Tibial artery (tissue), 4 donors: ENCODE results near the gene UNC93A.
"Not testable (repeated sequence)": the region's sequence is repeated elsewhere in the genome, so short reads cannot be mapped to it uniquely, and the experiment has no call there.

ENCODE experiments used
- DNase-seq, 2 donors: peaks; one replicate each; pipeline ENCODE4 v3.0.0-alpha.2; 2019
- H3K27ac ChIP-seq, 2 donors: fragments of 200-600 bp; sonication (generic) in 1 of 2; 1 replicate in 1 of 2; 2 replicates in 1 of 2; pipeline ENCODE4 v1.5.1; 2018 to 2019; ENCODE audit warnings: mild to moderate bottlenecking in 1 of 2
- H3K27me3 ChIP-seq, 2 donors: fragments of 200-600 bp; sonication (generic) in 1 of 2; one replicate each; pipeline versions ENCODE4 v1.5.1 to v1.6.0; 2016 to 2019
- H3K36me3 ChIP-seq, 3 donors: fragments of 200-600 bp; sonication (generic) in 2 of 3; one replicate each; pipeline ENCODE4 v1.5.1; 2016 to 2019; ENCODE audit warnings: mild to moderate bottlenecking in 2 of 3
- H3K4me1 ChIP-seq, 4 donors: fragments of 200-600 bp; sonication (generic) in 2 of 4; 1 replicate in 3 of 4; 2 replicates in 1 of 4; pipeline ENCODE4 v1.5.1; 2016 to 2019
- H3K4me3 ChIP-seq, 2 donors: fragments of 200-600 bp; sonication (generic) in 1 of 2; 1 replicate in 1 of 2; 2 replicates in 1 of 2; pipeline ENCODE4 v1.5.1; 2018 to 2019; ENCODE audit warnings: mild to moderate bottlenecking in 2 of 2
- H3K9me3 ChIP-seq, 3 donors: fragments of 200-600 bp; sonication (generic) in 1 of 3; one replicate each; pipeline ENCODE4 v1.5.1; 2016 to 2019
- CTCF ChIP-seq, 2 experiments: fragments of 200-600 bp in 1 of 2; fragments of 450-650 bp in 1 of 2; IDR thresholded peaks; one replicate each; pipeline ENCODE4 v1.5.1; 2017 to 2019; ENCODE audit warnings: antibody characterized with exemption in 2 of 2, mild to moderate bottlenecking in 1 of 2, moderate library complexity in 1 of 2
- intact Hi-C: fragments of 100-400 bp; cut with DNase I; formaldehyde crosslinking; loops from one replicate; pipeline ENCODE4 v1.15.0; 2023; ENCODE audit warnings: low total_unique reads

UNC93A gene

GRCh38 chr6:167272696-167273379, 18.3 kb upstream of the UNC93A start:
- TF ChIP-seq CTCF (IDR thresholded peaks at IDR 0.05) = no peak
- H3K4me1 ChIP-seq = no peaks in the 10 kb centered on the region
- no peaks in the 10 kb centered on the region for H3K36me3 ChIP-seq
- peaks cover 0 to 17% of the 10 kb centered on the region in 2 donors for H3K27me3 ChIP-seq
- H3K9me3 ChIP-seq = no peaks in the 10 kb centered on the region
- intact Hi-C loops = no loop called here
- H3K4me3 ChIP-seq = no peak overlapping the region
- H3K27ac ChIP-seq = no peak overlapping the region
- DNase-seq = no peak

- no peak for TF ChIP-seq CTCF (IDR thresholded peaks at IDR 0.05)
- Histone ChIP-seq H3K4me3 (no peak overlapping the region), H3K36me3 (no peaks in the 10 kb centered on the region), H3K27me3 (peaks cover 0 to 19% of the 10 kb centered on the region in 2 donors), H3K4me1 (no peaks in the 10 kb centered on the region), H3K27ac (no peak overlapping the region), H3K9me3 (no peaks in the 10 kb centered on the region)
- DNase-seq = no peak
- intact Hi-C loops = no loop called here
Measured at GRCh38 chr6:167274270-167274669, 16.8 kb upstream of the UNC93A start.

GRCh38 chr6:167275001-167275400, 16.1 kb upstream of the UNC93A start:
- no peaks in the 10 kb centered on the region for H3K9me3 ChIP-seq
- H3K27ac ChIP-seq = no peak overlapping the region
- no peaks in the 10 kb centered on the region for H3K36me3 ChIP-seq
- no peak for DNase-seq
- TF ChIP-seq CTCF (IDR thresholded peaks at IDR 0.05) = no peak
- peaks cover 0 to 19% of the 10 kb centered on the region in 2 donors for H3K27me3 ChIP-seq
- H3K4me3 ChIP-seq = no peak overlapping the region
- no peaks in the 10 kb centered on the region for H3K4me1 ChIP-seq
- intact Hi-C loops = no loop called here

- TF ChIP-seq CTCF (IDR thresholded peaks at IDR 0.05) = no peak
- intact Hi-C loops = no loop called here
- H3K4me3 ChIP-seq = no peak overlapping the region
Measured at GRCh38 chr6:167275436-167275835, 15.7 kb upstream of the UNC93A start.

GRCh38 chr6:167276772-167277533, 14.2 kb upstream of the UNC93A start:
- H3K4me1 ChIP-seq = no peaks in the 10 kb centered on the region
- H3K27ac ChIP-seq = no peak overlapping the region
- no peaks in the 10 kb centered on the region for H3K9me3 ChIP-seq
- H3K4me3 ChIP-seq = no peak overlapping the region
- intact Hi-C loops = no loop called here
- TF ChIP-seq CTCF (IDR thresholded peaks at IDR 0.05) = no peak
- H3K36me3 ChIP-seq = no peaks in the 10 kb centered on the region
- peaks cover 0 to 15% of the 10 kb centered on the region in 2 donors for H3K27me3 ChIP-seq
- no peak for DNase-seq

More at GRCh38 chr6:167275436-167275835, 15.7 kb upstream of the UNC93A start:
- peaks cover 0 to 19% of the 10 kb centered on the region in 2 donors for H3K27me3 ChIP-seq
- H3K27ac ChIP-seq = no peak overlapping the region
- no peaks in the 10 kb centered on the region for H3K36me3 ChIP-seq
- no peaks in the 10 kb centered on the region for H3K4me1 ChIP-seq
- no peaks in the 10 kb centered on the region for H3K9me3 ChIP-seq
- no peak for DNase-seq

GRCh38 chr6:167278173-167278940, 12.8 kb upstream of the UNC93A start:
- intact Hi-C loops, H3K27ac ChIP-seq, H3K36me3 ChIP-seq, H3K4me3 ChIP-seq, DNase-seq, H3K9me3 ChIP-seq, H3K4me1 ChIP-seq: not testable (repeated sequence)
- H3K27me3 ChIP-seq = peaks cover 0 to 15% of the 10 kb centered on the region in 2 donors
